Stimulated activated CD8-positive, alpha-beta memory T cell treated with anti-CD3 and anti-CD28 coated beads, Interleukin-7, amount 100 ng/mL, for 1 hour (primary cell): Measurements from ENCODE around the gene ACSBG1.

ENCODE experiments used
- DNase-seq, 2 donors: peaks; one replicate each; pipeline ENCODE4 v3.0.0-alpha.2; 2020; ENCODE audit warnings: low read depth in 2 of 2

Gene ACSBG1

DNA sequence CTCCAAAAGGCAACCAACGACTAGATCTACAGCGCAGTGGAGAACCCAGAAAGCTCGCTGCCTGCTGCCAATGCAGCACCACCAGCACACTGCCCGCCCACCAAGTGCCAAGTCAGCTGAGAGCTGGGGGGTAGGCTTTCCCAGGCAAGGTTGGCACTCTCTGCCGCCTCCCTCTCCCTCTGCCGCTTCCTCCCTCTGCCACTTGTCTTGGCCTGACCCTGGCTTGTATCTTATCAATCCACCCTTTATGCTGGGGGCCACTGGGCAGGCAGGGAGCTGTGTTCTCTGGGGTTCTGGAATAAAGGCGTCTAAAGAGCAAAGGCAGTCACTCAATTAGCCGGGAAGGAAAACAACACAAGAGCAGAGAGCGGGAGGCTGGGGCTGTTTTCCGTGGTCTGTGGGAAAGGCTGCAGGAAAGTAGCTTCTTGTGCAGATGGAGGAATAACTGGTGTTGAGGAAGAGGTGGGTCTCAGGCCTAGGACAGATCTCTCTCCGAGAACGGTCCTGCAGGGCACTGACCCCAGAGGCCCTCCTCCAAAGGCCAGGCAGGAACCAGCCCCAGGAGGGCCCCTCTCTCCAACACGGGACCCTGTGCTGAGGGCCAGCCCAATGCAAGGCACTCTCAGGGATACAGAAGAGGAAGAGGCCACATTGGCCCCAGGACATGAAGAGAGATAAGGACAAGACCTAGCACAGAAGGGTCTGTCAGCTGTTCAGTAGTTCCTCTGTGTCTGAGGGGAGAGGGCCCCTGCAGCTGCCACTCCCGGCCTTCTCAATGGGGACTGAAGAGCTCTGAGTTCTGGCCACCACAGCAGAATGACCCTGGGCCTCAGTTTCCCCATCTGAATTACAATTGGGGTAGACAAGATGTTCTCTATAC lies 30.8 kb downstream of the ACSBG1 start:
- no peak for DNase-seq

DNA sequence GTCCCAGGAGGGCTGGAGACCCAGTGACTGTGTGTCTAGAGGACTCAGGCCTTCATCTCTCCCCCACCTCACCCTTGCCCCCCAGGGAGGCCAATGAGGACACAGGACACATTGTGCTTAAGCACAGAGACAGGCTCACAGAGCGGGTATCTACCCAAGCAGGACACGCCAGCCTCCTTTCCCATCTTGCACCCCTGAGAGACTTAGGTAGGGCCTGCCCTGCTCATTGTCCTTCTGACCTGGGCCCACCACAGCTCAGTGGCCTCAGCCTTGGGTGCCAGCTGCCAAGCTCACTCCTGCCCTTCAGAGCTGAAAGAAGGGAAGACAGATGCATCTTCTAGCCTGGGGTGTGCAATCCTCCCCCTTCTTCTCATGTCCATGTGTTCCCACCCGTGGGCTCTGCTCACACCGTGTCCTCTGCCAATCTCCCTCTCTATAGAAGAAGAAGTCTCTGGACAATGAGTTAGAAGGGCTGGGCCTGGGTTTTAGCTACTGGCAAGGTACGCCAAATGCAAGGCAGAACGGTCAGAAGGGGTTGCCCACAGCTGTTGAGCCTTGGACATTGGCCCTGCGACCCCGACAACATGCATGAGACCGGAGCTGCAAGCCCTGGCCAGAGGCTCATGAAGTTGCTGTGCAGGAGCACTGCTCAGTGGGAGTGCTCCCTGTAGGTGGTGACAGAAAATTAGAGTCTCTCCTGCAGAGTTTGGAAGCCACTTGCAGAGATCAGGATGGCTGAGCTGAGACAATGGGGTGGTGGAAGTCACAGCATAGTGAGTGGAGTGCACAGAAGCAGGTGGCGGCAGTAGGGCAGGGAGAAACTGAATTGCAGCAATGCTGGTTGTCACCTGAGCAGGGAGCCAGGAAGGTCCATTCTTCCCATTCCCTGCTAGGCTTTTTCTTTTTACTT lies 32.8 kb downstream of the ACSBG1 start:
- no peak for DNase-seq

DNA sequence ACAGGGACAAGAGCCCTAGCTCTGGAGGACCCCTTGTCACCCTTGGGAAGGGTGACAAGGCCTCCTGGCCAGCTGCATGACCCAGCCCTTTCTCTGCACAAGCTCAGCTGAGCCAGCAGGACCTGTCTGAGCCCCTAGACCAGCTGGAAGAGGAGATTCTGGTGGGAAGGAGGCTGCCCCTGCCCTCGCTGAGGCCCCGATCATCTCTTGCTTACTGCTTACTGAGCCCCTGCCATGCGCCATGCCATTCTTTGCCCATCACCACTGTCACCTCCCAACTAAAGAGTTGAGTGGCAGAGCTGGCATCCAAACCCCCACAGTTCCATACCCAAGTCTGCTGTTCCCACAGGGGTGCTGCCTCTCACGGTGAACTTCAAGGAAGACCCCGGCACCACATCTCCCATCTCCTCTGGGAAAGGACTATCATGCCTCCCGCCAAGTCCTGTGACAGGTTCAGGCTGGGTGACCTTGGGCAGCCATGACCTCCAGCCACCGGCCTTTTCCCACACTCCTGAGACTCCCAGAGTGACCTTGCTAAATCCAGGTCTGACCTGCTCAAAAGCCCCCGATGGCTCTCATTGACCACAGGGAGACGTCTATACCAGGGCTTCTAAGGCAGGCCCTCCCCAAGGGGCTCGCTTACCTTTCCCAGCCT lies 34.0 kb downstream of the ACSBG1 start:
- DNase-seq, result no peak

DNA sequence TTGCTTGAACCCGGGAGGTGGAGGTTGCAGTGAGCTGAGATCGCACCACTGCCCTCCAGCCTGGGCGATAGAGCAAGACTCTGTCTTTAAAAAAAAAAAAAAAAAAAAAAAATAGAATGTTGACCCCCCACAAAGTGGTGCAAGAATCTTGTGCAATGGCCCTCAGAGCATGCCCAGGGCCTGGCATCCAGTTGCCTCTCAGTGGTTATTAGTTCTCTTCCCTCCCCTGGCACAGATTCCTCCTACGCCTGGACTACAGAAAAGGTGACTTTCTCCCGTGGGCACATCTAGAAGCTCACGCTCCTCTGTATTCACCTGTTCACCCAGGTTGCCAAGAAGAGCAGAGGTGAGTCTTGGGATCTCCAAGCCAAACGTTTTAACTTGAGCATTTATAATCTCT lies 36.7 kb downstream of the ACSBG1 start:
- no peak for DNase-seq

DNA sequence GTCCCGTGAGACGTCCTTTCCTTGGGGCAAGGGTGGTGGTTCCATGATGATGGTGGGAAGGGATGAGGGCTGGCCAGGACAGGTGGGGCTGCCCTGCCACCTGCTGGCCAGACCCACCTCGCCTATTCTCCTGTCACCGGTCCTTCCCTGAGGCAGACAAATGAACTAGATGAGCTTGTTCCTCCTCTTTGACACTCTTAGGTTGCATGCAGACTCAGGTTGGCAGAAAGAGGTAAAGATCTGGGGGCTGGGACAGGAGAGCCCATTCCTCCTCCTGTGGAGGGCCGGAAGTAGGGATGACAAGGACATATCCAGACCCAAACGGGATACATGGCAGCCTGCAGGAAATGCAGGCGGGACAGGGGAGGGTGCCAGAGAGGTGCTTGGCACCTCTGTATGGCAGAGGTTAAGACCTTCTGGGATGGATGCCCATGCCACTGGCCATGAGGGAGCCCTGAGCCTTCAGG lies 38.6 kb downstream of the ACSBG1 start:
- peak in 1 of 2 donors; percentile 24 for DNase-seq

DNA sequence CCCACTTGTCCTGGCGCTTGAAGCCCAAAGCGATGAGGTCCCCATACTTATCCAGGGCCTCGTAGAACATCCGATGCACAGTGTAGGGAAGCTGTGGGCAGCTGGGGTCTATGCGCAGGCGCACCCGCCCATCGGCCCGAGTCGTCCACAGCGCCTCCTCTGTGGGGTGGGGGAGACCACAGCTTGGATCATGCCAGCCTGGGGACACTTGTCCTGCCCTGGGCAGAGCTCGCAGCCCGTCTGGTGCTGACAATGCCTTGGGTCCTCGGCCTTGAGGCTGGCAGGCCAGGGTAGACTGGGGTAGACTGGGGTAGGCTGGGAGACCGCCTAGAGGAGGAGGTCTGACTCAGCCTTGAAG lies 39.8 kb downstream of the ACSBG1 start:
- DNase-seq, result no peak

DNA sequence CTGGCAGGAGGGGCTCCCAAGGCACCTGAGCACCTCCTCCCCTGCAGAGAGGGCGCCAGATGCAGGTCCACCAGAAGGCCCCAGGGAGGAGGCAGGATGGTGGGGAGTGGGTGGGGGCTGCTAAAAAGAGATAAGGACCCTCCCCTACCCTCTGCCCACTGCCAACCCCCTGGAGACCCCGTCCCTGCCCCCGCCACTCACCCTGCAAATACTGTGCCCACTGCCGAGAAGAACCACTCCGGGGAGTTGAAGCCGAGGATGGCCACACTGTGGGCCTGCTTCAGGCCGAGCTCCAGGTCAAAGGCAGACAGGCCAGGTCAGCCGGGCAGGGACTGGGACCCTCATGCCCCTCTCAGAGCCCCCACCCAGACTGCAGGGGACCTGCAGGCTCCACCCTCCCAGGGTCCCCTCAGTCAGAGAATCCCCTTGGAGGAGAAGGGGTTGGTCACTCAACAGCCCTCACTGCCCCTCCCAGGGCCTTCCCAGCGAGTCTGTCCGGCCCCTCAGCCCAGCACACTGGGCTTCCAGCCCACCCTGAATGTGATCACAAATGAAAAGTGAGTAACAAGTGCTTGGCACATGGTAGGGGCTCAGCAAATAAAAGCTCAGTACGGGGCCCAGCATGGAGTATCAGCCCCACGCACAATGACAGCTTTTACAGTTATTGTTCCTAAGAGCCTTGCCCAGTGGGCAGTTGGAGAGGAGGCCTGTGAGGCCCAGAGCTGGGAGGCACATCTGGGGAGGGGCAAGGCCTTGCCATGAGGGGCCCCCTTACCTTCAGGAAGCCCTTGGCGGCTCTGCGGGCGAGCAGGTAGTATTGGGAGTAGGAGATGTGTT lies 40.4 kb downstream of the ACSBG1 start:
- no peak for DNase-seq

DNA sequence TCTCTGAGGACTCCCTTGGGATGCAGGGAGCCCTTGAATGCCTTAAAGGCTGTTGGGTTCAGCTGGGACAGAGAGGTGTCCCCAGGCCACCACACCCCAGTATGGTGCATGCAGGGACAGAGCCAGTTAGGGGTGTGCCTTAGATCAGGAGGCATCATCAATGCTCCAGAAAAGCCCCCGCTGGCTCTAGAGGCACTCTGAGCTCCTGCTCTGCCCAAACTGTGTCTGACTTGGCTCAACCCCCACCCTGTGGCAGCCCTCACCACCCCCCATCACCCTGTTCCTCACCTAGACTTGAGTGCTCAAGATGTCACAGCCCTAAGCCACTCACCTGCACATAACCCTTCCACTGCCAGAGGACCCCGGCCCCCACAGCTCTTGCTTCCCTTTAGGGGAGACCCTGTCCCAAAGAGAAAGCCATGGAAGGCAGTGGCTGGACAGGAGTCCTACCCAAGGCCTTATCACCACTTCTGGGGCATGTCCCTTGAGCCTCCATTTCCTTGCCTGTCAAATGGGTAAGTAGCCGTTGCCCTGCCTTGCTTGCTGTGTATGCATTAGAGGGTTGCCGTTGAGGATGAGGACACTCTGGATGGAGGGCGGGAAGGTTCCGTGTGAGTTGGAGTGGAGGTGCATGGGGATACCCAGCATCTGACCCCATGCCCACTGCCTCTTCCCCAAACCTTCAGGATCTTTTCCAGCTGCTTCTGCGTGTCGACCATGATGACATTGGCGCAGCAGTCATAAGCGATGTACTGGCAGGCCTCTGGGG lies 41.4 kb downstream of the ACSBG1 start:
- no peak for DNase-seq

DNA sequence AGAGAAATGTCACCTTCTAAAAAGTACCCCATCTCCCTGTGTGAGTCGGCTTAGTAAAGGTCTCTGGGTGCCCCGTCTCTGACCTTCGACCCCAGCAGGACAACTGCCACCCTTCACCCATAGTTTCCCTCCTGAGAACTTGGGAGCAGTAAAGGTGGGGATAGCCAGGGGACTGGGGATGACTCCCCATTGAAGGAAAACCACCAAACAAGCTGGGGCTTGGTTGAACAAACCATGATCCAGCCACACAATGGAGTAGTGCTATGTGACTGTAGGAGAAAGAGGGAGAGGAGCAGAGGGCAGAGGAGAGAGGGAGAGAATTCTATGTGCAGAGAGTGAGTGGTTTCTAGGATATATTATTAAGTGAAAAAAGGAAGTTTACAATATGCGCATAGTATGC lies 51.5 kb downstream of the ACSBG1 start:
- DNase-seq, result no peak

DNA sequence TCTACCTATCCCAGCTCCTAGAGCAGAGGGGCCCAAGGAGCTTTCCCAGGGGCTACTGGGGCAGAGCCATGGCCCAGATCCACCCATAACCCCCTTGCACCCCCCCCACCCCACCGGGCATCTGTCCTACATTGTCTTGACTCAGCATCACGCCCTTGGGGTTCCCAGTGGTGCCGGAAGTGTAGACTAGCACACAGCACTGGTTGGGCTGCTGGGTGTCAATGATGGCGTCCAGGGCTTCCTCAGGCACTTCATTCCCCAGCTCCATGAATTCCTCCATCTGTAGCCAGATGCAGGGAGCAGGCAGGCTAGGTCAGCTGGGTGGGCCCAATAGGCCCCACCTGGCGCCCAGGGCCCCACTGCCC lies 52.0 kb downstream of the ACSBG1 start:
- no peak for DNase-seq

DNA sequence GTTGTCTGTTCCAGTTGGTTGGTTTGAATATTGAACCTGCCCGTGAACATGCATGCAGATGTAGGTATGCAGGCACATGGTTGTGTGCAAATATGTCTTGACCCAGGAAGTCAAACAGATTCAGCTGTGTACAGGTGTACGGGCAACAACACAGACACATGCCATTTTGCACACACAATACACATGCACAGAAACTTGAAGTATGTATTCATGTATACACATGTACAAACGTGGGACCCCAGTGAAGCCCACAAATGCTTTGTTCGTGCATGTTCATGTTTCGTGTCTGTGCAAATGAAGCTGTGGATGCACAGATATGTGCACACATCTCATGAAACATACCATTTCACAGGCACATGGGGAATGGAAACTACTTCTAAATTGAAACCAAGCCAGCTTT lies 54.5 kb downstream of the ACSBG1 start:
- no peak for DNase-seq

DNA sequence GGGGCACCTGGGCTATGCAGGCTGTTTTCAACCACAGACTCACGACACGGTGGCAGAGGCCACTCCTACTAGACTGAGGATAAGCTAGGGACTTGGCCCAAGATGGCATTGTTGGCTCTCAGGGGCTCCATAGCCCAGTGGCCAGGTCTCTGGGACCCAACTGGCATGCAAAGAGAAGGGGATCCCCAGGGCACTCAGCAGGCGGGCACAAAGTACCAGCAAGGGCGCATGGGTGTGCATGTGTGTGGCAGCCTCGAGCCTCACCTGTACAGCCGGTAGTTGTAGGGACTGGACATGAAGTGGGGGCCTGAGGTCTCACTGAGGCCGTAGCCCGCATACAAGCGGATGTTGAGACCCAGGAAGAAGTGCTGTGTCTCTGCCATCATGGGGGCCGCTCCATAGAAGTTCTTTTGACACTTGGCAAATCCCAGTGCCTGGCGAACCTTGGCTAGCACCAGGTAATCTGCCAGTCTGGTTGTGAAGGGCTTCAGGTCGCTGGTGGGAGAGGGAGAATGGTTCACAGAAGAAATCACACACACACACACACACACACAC lies 55.0 kb downstream of the ACSBG1 start:
- no peak for DNase-seq

DNA sequence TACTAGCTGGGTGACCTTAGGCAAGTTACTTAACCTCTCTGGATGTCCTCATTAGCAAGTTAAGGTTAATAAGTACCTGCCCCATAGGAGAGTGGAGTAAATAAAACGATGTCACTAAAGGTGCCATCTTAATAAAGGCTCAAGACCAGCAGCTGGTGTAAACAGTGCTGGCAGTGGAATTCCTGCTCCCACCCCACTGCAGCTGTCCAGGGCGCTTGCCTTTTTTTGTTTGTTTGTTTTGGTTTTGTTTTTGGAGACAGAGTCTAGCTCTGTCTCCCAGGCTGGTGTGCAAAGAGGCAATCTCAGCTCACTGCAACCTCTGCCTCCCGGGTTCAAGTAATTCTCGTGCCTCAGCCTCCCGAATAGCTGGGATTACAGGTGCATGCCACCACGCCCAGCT lies 56.3 kb downstream of the ACSBG1 start:
- DNase-seq, result no peak

DNA sequence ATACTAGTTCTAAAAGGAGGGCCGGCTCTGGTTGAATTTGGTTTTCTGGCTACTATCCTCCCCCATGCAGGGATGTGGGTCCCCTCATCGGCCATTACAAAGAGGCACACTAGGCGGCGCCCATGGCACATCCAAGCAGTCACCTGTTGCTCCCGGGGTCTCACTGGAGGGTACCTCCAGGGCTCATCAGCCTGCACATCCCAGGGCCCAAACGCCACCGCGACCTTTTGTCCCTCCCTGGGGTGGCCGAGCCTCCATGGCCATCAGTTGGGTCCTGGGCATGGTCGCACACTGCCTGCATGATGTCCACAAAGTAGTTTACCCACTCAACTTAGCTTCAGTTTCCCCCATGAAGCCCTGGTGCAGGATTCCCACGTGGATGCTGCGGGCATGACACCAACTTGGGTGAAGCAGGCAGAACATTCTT lies 56.9 kb downstream of the ACSBG1 start:
- no peak for DNase-seq

DNA sequence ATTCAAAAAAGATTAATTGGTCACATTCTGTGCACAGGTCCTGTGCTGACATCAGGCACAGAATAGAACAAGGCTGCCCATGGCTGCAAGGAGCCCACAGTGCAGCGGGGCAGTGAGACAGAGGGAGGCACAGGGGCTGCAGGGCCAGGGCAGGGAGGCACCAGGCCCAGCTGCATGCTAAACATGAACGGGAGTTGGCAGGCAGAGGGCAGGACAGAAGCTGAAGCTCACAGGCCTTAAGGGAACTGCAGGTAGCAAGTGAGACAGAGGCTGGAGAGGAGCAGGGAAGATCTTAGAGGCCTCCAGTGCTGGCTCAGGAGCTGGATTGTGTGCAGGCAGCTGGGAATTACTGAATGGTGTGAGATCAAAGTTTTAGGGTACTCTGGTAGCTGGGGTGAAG lies 59.0 kb downstream of the ACSBG1 start:
- DNase-seq, result no peak

DNA sequence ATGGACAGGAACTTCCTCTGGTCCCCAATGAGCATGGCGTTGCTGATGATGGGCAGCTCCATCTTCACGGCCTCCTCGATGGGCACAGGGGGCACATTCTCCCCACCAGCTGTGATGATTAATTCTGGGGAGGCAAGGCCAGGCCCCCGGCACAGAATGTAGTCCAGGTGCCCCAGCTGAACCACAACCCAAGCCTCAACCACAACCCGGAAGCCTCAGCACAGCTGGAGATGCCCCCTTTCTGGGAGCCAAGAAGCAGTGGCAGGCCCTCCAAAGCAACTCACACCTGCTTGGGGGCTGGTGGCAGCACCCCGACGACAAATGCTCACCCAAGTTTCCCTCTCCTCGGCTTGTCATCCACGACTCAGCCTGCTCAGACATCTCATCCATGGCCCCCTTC lies 60.0 kb downstream of the ACSBG1 start:
- DNase-seq, result no peak

DNA sequence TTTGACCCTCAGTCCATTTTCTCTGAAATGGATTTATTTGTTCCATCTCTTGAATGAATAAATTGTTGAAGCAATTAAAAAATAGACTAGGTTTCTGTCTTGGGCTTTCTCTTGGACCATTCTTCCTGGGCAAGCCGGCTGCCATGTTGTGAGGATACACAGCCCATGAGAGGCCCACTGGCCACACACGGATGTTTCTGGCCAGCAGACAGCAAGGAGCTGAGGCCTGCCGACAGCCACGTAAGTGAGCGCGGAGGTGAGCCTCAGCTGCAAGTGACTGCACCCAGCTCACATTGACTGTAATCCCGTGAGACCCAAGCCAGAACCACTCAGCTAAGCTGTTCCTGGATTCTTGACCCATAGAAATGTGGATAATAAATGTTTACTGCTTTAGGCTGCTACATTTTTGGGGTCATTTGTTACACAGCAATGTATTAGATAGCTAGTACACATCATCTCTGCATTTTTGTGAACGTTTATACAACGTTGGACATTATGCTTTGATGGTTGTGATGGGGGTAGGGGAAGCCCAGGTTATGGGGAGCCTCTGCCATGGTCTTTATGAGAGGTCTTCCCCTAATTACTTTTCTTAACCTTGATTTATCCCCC lies 62.4 kb downstream of the ACSBG1 start:
- DNase-seq, result no peak

DNA sequence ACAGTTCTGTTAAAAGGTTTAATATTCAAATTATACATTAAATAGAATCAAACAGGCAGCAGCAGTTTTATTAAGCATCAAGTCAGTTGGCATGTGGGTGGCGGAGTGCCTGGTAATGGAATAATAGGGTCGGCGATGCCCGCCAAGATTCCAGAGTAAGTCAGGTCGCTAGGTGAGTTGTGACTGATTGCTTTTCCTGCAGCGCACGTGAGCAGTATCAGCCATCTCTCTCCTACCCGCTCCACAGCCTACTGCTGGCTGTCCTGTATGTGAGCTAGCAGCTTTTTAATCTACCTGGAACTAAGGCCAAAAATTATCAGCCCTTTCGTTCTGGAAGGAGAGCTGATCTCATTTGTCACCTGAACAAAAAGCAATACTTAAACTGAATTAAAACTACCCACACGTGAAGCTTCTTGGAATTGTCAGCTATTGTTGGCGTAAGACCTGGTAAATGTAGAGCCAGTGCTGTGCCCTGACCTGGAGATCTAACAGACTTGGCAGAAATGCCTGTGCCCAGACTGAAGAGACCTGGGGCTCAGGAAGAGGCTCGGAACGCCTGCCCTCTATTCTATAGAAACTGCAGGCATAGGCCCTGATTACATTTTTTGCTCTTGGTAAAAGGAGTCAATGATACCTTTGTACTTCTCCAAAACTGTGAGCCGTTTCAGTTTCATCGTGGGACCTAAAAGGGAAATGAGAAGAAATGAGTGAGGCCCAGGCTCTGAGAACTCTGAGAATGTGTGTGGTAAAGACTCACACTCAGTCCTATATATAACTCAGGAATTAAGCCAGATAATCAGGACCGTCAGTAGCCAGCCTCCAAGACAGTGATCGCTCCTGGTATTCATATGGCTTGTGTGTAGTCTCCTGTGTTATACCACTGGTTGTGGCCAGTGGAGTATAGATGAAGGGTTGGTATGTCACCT lies 63.3 kb downstream of the ACSBG1 start:
- DNase-seq, result no peak

DNA sequence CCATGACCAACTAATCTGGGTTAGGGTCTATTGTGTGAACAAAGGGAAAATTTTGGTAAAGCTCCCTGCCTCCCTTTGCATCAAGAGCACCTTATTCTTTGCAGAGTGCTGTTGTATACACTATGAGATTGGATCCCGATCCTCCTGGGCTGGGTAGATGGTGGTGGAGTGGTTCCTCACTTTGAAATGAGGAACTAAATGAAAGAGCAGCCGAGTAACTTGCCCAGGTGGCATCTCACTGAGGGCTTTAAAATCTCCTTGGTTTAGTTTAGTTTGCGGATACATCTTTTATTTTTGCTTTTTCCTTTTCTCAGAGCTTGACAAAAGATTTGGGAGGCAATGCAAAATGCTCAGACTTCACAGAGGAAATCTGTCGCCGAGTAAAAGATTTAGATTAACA lies 65.8 kb downstream of the ACSBG1 start:
- DNase-seq, result no peak
